ENCODE data around the gene ARHGAP30. TPM values are rescaled to one million over a fixed set of nuclear protein-coding genes. Genes with fewer than 3 reads are reported as not detected.

The ARHGAP30 gene
- total and polyA plus RNA-seq, 2 of the 4 experiments (the other 2 are of a cell fraction), result 0.02 TPM; not detected in 1

DNA sequence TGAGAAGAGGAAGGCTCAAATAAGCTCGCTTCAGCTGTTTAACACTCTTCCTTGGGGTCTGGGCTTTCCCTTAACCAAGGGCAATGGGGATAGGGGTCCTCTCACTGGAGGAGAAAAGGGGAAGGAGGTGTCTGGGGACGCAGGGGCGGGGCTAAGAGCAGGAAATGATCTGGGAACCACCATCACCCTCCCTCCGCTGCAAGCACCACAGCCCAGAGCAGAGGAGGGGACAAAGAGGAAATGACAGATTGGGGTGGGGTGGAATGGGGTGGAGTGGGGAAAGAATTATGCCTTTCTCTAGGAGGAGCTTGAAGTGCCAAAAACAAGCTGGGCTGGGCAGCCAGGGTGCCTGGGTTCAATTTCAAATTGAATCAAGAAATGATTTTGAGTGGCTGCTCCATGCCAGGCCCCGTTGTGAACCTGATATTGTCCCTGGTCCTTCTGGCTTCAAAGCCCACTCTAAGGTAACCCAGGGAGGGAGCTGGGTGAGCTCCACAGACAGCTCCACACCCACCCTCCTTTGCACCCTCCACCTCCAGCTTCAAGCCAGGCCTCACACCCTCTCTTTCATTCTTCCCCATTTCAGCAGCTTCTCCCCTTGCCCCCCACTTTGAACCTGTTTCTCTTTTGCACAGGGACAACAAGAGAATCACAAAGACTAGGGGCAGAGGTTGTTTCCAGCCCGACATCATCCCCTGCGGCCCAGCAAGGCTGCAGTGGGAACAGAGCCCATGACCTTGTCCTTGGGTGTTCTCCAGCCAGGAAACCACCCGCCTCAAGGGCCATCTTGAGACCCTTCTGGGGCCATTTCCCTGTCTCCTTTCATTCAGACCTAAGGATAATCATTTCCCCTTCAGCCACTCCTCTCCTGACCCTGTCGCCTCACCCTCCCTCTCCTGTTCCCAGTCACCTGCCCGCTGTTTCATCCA lies 1.1 kb downstream of the ARHGAP30 start (continued):
- TF ChIP-seq MAFK (IDR thresholded peaks at IDR 0.05; ENCODE audit: low read depth, low read length), result no peak
- TF ChIP-seq POLR2A (IDR thresholded peaks at IDR 0.05; ENCODE audit: low read depth, low read length), result no peak

DNA sequence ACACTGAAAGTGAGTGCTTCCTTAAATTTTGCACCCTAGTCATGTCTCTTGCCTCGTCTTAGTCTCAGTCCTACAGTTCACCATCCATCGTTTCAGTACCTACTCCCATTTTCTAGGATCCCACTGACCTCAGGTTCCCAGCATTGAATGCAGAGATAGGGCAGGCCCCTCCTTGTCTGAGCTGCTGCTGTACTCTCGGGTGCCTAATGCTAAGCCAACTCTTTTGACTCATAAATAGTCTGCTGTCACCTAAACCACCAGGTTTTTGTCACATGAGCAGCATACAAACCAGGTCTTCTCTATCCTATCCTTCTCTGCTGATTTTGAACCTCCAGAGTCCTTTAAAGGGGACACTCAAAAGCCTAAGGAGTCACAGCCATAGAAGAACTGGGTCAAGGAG lies 3.0 kb downstream of the ARHGAP30 start:
- POLR2A ChIA-PET (ENCODE audit: unreplicated experiment), result no interaction called here
- dilution Hi-C loops (cut with HindIII; ENCODE audit: low sequenced_read_pairs, unreplicated experiment), result no loop called here
- H3K4ac ChIP-seq (ENCODE audit: low read depth, low read length), result no peak overlapping the region
- ATAC-seq (ENCODE audit: low read depth) (no peak), DNase-seq (no peak)
- no peak overlapping the region for H2BK120ac ChIP-seq (ENCODE audit: low read depth, low read length)
- no peak overlapping the region for H3K56ac ChIP-seq (ENCODE audit: extremely low read depth, insufficient read depth, low read length)
- no peak overlapping the region for H2AK5ac ChIP-seq (ENCODE audit: low read depth, low read length)
- H3K9ac ChIP-seq (ENCODE audit: low read depth, low read length), result no peak overlapping the region
- H3K9me1 ChIP-seq (ENCODE audit: insufficient read depth, low read length), result no peaks in the 10 kb centered on the region
- CTCF ChIA-PET, result no interaction called here
- H3K27me3 ChIP-seq (ENCODE audit: control insufficient read depth, insufficient read depth, low read length), result peaks cover 4% of the 10 kb centered on the region
- H3K27ac ChIP-seq (ENCODE audit: insufficient read depth, low read length), result no peak overlapping the region
- no peak overlapping the region for H3K4me2 ChIP-seq (ENCODE audit: low read depth, low read length)
- no peak overlapping the region for H3K23ac ChIP-seq (ENCODE audit: low read depth, low read length)
- H3K4me3 ChIP-seq (ENCODE audit: insufficient read depth, low read depth, low read length), result no peak overlapping the region
- no TSS peak for BruUV-seq (replicated peaks)
- in situ Hi-C loops (cut with MboI; ENCODE audit: low sequenced_read_pairs), result no loop called here
- H2AFZ ChIP-seq (replicated peaks; ENCODE audit: low read length, poor library complexity), result no peak overlapping the region
- H4K91ac ChIP-seq (ENCODE audit: insufficient read depth, low read depth, low read length), result no peak overlapping the region
- no peak overlapping the region for H3K18ac ChIP-seq (ENCODE audit: low read depth, low read length)
- H3K79me1 ChIP-seq (ENCODE audit: low read depth in 1 of 2, low read length in 2 of 2), result no peaks in the 10 kb centered on the region
- H2BK15ac ChIP-seq (ENCODE audit: low read depth, low read length), result no peak overlapping the region
- intact Hi-C loops (cut with micrococcal nuclease), result no loop called here
- no peak overlapping the region for H2BK20ac ChIP-seq (ENCODE audit: low read depth, low read length)
- no peak overlapping the region for H2BK5ac ChIP-seq (ENCODE audit: low read depth, low read length, poor library complexity, severe bottlenecking)
- no peaks in the 10 kb centered on the region for H3K9me3 ChIP-seq (ENCODE audit: control insufficient read depth, insufficient read depth, low read length)
- H4K20me1 ChIP-seq (ENCODE audit: insufficient read depth, low read length), result no peaks in the 10 kb centered on the region
- no peak overlapping the region for H2AK9ac ChIP-seq (replicated peaks; ENCODE audit: low read depth, low read length, poor library complexity)
- no peak overlapping the region for H4K8ac ChIP-seq (ENCODE audit: low read depth in 2 of 2, low read length in 2 of 2)
- H4K5ac ChIP-seq (ENCODE audit: low read depth, low read length), result no peak overlapping the region
- H3K36me3 ChIP-seq (ENCODE audit: control insufficient read depth, insufficient read depth, low read length), result no peaks in the 10 kb centered on the region
- H3K14ac ChIP-seq (replicated peaks; ENCODE audit: low read depth, low read length), result no peak overlapping the region
- WGBS, 2 experiments (ENCODE audit: extremely low coverage in 2 of 2, insufficient read length in 1 of 2), result 60% methylated on average over 1 of the region's 3 CpGs; no CpG with 5 or more reads in 1 of the 2 experiments
- H3K4me1 ChIP-seq (ENCODE audit: control insufficient read depth, insufficient read depth, low read length), result no peaks in the 10 kb centered on the region
- TF ChIP-seq POLR2A (IDR thresholded peaks at IDR 0.05; ENCODE audit: low read depth, low read length), result no peak
- TF ChIP-seq NFE2L2 (IDR thresholded peaks at IDR 0.05; ENCODE audit: low read depth, low read length), result no peak
- TF ChIP-seq CEBPB (IDR thresholded peaks at IDR 0.05; ENCODE audit: low read depth, low read length), result no peak
- TF ChIP-seq, protein P1, sequence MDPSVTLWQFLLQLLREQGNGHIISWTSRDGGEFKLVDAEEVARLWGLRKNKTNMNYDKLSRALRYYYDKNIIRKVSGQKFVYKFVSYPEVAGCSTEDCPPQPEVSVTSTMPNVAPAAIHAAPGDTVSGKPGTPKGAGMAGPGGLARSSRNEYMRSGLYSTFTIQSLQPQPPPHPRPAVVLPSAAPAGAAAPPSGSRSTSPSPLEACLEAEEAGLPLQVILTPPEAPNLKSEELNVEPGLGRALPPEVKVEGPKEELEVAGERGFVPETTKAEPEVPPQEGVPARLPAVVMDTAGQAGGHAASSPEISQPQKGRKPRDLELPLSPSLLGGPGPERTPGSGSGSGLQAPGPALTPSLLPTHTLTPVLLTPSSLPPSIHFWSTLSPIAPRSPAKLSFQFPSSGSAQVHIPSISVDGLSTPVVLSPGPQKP (IDR thresholded peaks at IDR 0.05; ENCODE audit: borderline replicate concordance, low read depth, low read length), result no peak
- no peak for TF ChIP-seq CHD1 (IDR thresholded peaks at IDR 0.05; ENCODE audit: low read depth, low read length)
- TF ChIP-seq, protein P2, sequence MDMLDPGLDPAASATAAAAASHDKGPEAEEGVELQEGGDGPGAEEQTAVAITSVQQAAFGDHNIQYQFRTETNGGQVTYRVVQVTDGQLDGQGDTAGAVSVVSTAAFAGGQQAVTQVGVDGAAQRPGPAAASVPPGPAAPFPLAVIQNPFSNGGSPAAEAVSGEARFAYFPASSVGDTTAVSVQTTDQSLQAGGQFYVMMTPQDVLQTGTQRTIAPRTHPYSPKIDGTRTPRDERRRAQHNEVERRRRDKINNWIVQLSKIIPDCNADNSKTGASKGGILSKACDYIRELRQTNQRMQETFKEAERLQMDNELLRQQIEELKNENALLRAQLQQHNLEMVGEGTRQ (IDR thresholded peaks at IDR 0.05; ENCODE audit: low read depth, low read length), result no peak
- TF ChIP-seq RFX5 (IDR thresholded peaks at IDR 0.05; ENCODE audit: low read depth, low read length), result no peak
- no peak for TF ChIP-seq RAD21 (IDR thresholded peaks at IDR 0.05; ENCODE audit: low read length)
- TF ChIP-seq, protein P3, sequence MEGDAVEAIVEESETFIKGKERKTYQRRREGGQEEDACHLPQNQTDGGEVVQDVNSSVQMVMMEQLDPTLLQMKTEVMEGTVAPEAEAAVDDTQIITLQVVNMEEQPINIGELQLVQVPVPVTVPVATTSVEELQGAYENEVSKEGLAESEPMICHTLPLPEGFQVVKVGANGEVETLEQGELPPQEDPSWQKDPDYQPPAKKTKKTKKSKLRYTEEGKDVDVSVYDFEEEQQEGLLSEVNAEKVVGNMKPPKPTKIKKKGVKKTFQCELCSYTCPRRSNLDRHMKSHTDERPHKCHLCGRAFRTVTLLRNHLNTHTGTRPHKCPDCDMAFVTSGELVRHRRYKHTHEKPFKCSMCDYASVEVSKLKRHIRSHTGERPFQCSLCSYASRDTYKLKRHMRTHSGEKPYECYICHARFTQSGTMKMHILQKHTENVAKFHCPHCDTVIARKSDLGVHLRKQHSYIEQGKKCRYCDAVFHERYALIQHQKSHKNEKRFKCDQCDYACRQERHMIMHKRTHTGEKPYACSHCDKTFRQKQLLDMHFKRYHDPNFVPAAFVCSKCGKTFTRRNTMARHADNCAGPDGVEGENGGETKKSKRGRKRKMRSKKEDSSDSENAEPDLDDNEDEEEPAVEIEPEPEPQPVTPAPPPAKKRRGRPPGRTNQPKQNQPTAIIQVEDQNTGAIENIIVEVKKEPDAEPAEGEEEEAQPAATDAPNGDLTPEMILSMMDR (conservative IDR thresholded peaks at IDR 0.05; ENCODE audit: low read depth, low read length), result no peak
- TF ChIP-seq SMC3 (IDR thresholded peaks at IDR 0.05; ENCODE audit: low read depth, low read length), result no peak
- TF ChIP-seq MXI1 (IDR thresholded peaks at IDR 0.05; ENCODE audit: borderline replicate concordance, low read depth, low read length), result no peak
- TF ChIP-seq RCOR1 (IDR thresholded peaks at IDR 0.05; ENCODE audit: insufficient replicate concordance, low read length), result no peak

Measured in IMR-90 (cell line).